GM13977 (cell line): ENCODE results near the gene NCAPG2.

ENCODE experiments used
- DNase-seq: peaks from one replicate; pipeline ENCODE4 v3.0.0; 2012; ENCODE audit warnings: low spot score
- in situ Hi-C: fragments of 300-500 bp; cut with MboI; formaldehyde crosslinking; loops from one replicate; pipeline ENCODE4 v1.12.0; 2022; ENCODE audit warnings: low sequenced_read_pairs, low pct_unique_long_range_greater_than_20kb, mixed read lengths, inconsistent platforms; ENCODE audit not compliant: unreplicated experiment
- TF ChIP-seq, protein P1 (sequence below): IDR thresholded peaks from 2 replicates; pipeline ENCODE4 v1.5.1; 2012; ENCODE audit warnings: mild to moderate bottlenecking, control low read depth; ENCODE audit not compliant: insufficient read depth; ENCODE audit errors: extremely low read depth, missing control alignments

The NCAPG2 gene

DNA sequence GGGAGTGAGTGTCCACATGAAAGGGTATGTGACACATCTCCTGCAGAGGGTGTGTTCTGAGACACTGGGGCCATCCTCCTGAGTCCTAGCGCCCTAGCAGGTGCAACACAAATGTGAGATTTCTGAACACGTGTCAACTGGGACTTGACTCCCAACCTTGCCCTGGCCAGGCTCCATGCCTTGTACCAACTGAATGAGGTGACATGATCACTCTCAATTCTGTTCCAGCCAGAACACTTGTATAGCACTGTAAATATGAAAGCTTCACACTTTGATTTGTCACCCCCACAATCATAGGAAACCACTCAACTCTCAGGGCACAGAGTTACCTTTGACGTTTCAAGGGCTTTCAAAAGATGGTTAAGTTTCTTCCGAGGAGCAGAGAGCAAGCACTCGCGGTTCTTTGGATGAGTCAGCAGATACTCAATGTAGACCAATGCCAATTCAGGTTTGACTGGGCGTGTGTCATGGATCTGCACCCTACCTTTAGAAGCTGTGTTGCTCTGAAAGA is 48.6 kb downstream of the NCAPG2 start:
- in situ Hi-C loops, result no loop called here
- TF ChIP-seq, protein P1, sequence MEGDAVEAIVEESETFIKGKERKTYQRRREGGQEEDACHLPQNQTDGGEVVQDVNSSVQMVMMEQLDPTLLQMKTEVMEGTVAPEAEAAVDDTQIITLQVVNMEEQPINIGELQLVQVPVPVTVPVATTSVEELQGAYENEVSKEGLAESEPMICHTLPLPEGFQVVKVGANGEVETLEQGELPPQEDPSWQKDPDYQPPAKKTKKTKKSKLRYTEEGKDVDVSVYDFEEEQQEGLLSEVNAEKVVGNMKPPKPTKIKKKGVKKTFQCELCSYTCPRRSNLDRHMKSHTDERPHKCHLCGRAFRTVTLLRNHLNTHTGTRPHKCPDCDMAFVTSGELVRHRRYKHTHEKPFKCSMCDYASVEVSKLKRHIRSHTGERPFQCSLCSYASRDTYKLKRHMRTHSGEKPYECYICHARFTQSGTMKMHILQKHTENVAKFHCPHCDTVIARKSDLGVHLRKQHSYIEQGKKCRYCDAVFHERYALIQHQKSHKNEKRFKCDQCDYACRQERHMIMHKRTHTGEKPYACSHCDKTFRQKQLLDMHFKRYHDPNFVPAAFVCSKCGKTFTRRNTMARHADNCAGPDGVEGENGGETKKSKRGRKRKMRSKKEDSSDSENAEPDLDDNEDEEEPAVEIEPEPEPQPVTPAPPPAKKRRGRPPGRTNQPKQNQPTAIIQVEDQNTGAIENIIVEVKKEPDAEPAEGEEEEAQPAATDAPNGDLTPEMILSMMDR, result no peak
- DNase-seq, result peak; percentile 92

DNA sequence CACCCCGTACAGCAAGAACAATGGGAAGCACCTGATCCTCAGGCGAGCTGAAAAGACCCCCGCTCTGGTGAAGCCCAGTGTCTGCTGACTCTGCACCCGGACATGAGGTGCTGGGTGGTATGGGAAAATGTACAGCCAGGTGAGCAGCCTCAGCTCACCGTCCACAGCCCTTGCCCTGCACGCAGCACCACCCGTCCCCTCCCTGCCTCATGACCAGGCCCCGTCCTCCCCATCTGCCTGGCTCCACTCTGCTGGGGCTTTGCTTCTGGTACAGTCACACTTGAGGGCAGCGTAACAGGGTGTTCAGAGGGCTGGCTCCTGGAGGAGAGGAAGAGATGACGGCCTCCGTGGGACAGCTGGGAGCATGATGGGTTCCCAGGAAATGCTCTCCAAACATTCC is 49.1 kb downstream of the NCAPG2 start:
- TF ChIP-seq, protein P1, result no peak
- no peak for DNase-seq
- in situ Hi-C loops, result no loop called here

DNA sequence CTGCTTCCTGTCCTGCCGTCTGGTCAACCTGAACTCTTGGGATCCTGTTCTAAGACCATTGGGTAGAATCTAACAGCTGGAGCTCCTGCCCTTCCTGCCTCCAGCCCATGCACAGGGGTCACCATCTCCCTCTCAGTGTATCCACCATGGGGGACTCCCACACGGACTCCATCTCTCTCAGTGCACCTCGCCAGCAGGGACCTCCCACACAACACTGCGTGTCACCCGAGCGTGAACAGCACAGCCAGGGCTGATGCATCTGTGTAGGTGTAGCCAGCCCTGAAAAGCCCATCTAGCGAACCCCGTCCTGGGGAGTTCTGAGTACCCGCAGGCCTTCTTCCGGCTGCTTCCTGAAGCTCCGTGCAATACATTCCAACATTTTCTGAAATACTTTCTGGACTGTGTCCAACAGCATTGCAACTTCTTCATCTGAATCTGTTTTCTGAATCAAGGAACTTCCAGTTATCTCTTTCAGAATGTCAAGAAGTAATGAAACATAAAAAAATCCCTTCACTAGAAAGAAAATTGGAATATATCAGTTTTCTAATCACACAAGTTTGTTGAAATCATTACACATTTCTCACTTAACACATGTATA is 52.5 kb downstream of the NCAPG2 start:
- in situ Hi-C loops, result no loop called here
- no peak for DNase-seq
- TF ChIP-seq, protein P1, result no peak

DNA sequence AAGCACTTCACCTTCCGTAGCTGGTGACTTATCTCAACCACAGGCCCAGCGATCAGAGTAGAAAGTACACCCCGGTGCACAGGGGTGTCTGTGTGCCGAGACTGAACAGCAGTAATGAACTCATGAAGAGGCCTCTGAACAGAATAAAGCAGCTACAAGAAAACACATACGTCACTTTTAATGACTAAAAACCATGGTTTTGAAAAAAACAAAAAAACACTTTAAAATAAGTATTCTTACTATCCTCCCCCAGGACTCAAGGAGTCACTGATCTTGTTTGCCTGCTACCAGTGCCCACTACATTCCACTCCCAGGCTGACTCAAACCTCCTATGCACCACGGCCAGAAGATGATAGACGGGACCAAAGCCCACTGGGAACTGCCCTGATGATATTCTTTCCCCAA is 53.8 kb downstream of the NCAPG2 start:
- in situ Hi-C loops, result no loop called here
- TF ChIP-seq, protein P1, result no peak
- DNase-seq, result no peak

DNA sequence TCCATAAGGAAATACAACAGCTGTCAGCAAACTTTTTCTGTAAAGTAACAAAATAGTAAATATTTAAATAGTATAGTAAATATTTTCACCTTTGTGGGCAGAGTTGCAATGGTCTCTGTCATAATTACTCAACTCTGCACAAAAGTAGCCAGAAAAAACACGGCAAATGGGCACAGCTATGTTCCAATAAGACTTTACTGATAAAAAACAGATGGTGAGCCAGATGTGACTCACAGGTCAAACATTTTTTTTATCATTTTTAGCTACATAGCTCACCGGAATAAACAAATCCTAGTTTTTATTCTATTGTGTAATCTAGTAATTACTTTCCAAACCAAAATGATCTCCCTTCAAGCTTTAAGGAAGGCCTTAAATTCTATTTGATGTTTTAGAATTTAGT is 55.3 kb downstream of the NCAPG2 start:
- no peak for DNase-seq
- in situ Hi-C loops, result no loop called here
- TF ChIP-seq, protein P1, result no peak

DNA sequence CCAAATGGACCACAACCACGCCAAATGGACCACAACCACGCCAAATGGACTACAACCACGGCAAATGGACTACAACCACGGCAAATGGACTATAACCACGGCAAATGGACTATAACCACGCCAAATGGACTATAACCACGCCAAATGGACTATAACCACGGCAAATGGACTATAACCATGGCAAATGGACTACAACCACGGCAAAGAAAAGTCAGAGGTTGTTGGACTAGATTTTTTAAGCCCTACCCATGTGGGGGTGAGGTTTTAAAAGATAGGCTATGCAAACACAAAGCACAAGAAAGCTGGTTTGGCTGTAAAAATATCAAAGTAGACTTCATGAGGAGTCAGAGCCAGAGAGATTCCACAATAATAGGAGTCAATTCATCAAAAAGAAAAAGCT is 55.8 kb downstream of the NCAPG2 start:
- in situ Hi-C loops, result no loop called here
- TF ChIP-seq, protein P1, result no peak
- DNase-seq, result no peak
